NCI-H2196 (cell line): ENCODE results near the gene FDX1.

Source experiments
- DNase-seq: peaks from one replicate; lab custom pipeline; 2025; ENCODE audit not compliant: unreplicated experiment; lab: John Stamatoyannopoulos, UW

FDX1 gene

GRCh38 chr11:110431051-110431672, 1.4 kb downstream of the FDX1 start:
- no peak for DNase-seq

DNA sequence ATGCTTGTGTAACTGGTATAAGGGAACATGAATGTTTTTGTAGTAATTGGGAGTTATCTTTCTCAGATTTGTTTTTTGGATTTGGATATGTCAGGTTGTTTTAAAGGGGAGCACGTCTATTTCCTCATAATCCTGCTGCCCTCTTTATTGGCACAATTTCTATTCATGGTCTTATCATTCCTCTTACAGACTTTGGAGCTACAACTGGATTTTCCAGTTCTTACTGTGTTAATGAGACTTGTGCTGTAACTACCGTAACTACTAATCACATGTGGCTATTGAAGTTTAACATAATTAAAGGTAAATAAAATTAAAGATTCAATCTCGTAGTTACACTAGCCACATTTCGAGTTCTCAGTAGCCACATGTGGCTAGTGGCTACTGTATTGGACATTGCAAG, 1.9 kb downstream of the FDX1 start:
- no peak for DNase-seq

- DNase-seq, result no peak
Observed at GRCh38 chr11:110432713-110433392, 3.1 kb downstream of the FDX1 start.

- peak; percentile 27 for DNase-seq
Observed at GRCh38 chr11:110433393-110434333, 3.9 kb downstream of the FDX1 start.

DNA sequence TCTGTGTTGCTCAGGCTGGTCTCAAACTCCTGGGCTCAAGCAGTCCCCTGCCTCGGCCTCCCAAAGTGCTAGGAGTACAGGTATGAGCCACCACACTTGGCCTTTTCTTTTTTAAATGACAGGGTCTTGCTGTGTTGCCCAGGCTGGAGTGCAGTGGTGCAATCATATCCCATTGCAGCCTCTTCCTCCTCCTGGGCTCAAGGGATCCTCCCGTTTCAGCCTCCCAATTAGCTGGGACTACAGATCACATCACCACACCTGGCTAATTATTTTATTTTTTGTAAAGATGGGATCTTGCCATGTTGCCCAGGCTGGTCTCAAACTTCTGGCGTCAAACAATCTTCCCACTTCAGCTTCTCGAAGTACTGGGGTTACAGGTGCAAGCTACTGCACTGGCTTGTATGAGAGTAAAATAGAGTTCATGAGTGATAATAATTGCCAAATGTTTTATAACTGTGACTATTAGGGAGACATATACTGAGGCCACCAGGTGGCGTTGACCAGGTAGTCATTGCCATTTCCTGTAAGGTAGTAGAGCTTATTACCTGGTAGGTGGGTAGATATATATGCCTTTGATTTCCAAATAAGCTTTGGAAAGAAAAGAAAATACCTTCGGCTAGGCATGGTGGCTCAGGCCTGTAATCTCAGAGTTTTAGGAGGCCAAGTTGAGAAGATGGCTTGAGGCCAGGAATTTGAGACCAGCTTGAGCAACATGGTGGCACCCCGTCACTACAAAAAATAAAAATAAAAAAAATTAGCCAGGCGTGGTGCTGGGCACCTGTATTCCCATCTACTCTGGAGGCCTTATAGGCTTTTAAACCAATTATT, 5.4 kb downstream of the FDX1 start:
- DNase-seq, result no peak

- DNase-seq, result no peak
Observed at GRCh38 chr11:110435780-110436717, 6.3 kb downstream of the FDX1 start.

GRCh38 chr11:110438017-110438416, 8.3 kb downstream of the FDX1 start:
- no peak for DNase-seq

GRCh38 chr11:110445437-110445836, 15.7 kb downstream of the FDX1 start:
- no peak for DNase-seq

DNA sequence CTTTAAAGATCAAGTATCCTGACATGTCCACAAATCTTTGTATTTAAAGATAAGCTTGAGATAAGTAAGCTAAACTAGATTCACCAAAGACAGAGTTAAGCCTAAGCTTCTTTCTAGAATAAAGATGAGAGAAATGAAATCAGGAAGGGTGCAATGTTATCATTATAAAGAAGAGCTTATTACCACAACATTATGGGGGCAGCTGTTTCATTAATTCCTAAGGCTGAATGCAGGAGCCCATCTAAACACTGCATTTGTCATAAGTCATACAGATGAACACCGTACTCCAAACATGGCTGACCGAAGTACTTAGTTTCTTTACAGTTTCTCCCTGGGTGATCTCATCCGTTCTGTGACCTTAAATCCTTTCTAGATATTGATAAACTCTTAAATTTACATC, 16.3 kb downstream of the FDX1 start:
- no peak for DNase-seq

DNA sequence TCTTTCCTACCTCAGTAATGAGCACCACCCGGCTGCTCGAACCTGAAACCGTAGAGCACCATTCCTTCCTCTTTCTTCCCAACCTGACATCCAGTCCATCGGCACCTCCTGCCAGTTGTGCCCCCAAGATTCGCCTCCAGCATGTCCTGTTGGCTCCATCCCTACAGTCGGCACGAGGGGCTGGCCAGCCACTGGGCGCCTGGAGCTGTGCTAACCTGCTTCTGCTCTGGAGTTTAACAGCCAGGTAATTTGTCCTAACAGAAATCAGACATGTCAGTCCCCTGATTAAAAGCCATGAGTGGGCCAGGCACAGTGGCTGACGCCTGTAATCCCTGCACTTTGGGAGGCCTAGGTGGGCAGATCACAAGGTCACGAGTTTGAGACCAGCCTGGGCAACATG, 16.8 kb downstream of the FDX1 start:
- no peak for DNase-seq

DNA sequence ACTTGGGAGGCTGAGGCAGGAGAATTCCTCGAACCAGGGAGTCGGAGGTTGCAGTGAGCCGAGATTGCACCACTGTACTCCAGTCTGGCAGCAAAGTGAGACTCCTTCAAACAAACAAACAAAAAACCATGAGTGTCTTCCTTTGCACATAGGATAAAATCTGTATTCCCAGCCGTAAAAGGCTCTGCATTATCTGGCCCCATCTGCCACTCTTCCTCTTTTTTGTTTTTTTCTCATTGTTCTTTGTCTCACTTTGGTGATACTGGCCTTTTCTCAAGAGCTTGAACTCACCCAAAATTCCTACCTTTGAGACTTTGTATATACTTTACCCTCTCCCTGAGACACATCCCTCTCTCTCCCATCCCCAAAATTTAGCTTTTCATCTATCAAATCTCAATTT, 17.6 kb downstream of the FDX1 start:
- no peak for DNase-seq

DNA sequence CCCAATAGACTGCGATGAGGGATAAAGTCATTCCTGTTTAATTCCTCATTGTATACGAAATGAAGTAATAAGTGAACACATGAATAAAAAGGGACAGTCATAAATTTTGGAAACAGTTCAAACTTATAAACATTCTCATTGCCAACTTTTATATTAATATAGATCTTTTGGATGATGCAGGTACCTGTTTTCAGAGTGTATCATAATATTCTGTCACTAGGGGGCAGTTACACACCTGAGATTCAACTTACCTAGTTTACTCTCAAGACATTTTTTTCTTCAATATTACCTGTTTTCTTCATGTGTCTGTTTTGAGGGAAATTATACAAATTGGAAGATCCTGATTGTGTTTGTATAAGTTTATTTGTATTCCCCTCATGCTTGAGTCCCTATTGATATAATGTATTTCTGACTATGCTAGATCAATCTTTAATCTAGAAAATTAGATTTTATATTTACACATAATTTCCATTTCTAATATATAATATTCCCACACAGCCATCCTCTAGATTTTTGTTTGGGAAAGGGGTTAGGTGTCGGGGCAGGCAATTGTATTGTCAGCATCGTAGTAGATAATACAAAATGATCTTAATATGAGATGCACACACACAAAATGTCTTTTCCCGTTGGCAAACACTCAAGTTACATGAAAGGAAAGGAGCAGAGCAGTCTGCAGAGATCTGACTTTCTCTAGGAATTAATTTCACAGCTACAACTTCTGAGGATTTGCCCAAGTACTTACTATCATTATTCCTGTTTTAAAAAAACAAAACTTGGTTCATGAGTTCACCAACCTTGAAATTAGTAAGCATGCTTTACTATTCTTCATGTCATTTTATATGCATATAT, 18.4 kb downstream of the FDX1 start:
- peak; percentile 16 for DNase-seq

- DNase-seq, result no peak
Observed at GRCh38 chr11:110450246-110450645, 20.5 kb downstream of the FDX1 start.

DNA sequence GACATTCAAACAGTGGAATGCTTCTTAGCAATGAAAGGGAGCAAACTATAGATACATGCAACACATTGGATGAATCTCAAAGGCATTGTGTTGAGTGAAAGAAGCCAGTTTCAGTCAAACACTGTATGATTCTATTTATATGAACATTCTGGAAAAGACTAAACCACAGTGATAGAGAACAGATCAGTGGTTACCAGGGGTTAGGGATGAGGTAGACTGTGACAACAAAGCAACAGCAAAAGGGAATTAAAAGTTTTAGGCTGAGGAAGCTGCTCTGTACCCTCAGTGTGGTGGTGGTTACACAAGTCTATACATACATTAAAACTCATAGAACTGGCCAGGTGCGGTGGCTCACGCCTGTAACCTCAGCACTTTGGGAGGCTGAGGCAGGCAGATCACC, 23.0 kb downstream of the FDX1 start:
- no peak for DNase-seq

DNA sequence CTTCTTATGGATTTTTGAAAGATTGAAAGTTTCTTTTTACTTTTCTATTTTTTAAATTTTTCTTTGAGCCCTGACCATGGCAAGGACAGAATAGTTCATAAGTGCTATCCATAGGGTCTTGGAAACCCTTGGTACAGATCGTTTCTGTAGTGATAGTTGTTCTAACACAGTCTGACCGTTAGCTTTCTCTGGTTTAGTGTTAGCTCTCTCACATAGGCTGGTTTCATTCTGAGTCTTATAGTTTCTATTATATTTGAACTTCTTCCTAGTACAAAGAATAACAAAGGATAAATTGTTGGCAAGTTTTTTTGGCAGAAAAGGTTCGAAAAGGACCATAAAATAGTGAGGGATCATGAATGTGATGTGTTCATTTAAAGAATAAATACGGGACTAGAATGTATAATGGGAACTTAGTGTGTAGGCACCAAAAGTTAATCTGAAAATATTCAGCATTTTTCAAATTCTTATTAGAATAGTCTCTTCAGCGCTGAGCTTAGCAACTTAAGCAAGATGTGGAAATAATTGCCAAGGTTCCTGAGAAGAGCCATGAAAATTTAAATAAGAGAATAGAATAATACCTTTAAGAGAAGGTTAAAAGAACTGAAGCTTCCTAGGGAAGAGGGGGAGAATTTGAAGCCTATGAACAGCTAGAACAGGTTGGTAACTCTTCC, 24.1 kb downstream of the FDX1 start:
- no peak for DNase-seq

GRCh38 chr11:110454609-110455008, 24.9 kb downstream of the FDX1 start:
- DNase-seq, result no peak

DNA sequence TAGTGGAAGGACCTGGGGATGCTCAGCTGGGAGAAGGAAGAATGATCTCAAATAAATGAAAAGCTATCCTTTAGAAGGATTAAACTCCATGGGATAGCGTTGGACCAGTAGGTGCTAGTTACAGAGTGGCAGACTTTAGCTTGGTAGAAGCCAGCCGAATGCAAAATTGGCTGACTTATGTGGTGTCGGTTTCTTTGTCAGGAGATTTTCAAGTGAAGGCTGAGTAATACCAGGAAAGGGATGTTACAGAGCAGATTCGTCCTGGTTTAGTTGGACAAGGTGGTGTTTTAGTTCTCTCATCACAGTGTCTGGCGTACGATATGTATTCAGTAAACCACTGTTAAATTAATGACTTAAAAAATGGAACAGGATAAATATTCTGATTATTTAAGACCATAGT, 26.0 kb downstream of the FDX1 start:
- DNase-seq, result no peak

GRCh38 chr11:110463153-110463552, 33.4 kb downstream of the FDX1 start:
- peak; percentile 29 for DNase-seq
